Panc1 (cell line): ENCODE measurements around the gene MS4A15. TPM values are rescaled to one million over a fixed set of nuclear protein-coding genes. Genes with fewer than 3 reads are reported as not detected.

Experiments used
- ATAC-seq: fragments of 200-7000 bp; cut with Tn5 transposase; 2 replicates; pipeline ENCODE4 v1.9.1; 2020; ENCODE audit warnings: mild to moderate bottlenecking, moderate library complexity
- BruUV-seq: library from RNA; stranded (reverse); fragments of 400-500 nt; replicated peaks from 2 replicates; lab custom pipeline; 2021; lab: Mats Ljungman, UMichigan
- CTCF ChIA-PET: fragments of 300-600 bp; sonication (Branson Sonifier 250); formaldehyde crosslinking; loops from one replicate; lab custom pipeline; 2022; ENCODE audit warnings: antibody characterized with exemption; lab: Charles Lee
- POLR2A ChIA-PET: fragments of 300-600 bp; sonication (Branson Sonifier 250); formaldehyde crosslinking; loops from one replicate; lab custom pipeline; 2022; ENCODE audit warnings: antibody characterized with exemption; lab: Charles Lee
- DNase-seq: peaks from one replicate; pipeline ENCODE4 v3.0.0-alpha.2; 2010; ENCODE audit warnings: low read depth, low spot score
- H3K27ac ChIP-seq: 2 replicates; pipeline ENCODE4 v1.5.1; 2011; ENCODE audit warnings: mild to moderate bottlenecking, low read length, inconsistent platforms
- H3K27me3 ChIP-seq: fragments of 200-500 bp; sonication (Bioruptor generic); 2 replicates; pipeline ENCODE4 v1.6.0; 2014; ENCODE audit warnings: low read length, inconsistent platforms; ENCODE audit not compliant: control insufficient read depth, insufficient read depth
- H3K36me3 ChIP-seq: fragments of 200-500 bp; sonication (Bioruptor generic); 2 replicates; pipeline ENCODE4 v1.5.1; 2014; ENCODE audit warnings: inconsistent platforms, mild to moderate bottlenecking, low read length, moderate library complexity; ENCODE audit not compliant: control insufficient read depth, insufficient read depth
- H3K4me1 ChIP-seq: 2 replicates; pipeline ENCODE4 v1.5.1; 2011; ENCODE audit warnings: inconsistent platforms, mild to moderate bottlenecking, low read length, moderate library complexity; ENCODE audit not compliant: control insufficient read depth, insufficient read depth
- H3K4me3 ChIP-seq, 2 experiments: 2 replicates each; pipeline ENCODE4 v1.5.1; 2011 to 2012; ENCODE audit warnings: low read depth in 2 of 2, low read length in 2 of 2, mild to moderate bottlenecking in 2 of 2, inconsistent platforms in 1 of 2, moderate library complexity in 1 of 2
- H3K9me3 ChIP-seq: fragments of 200-500 bp; sonication (Bioruptor generic); 2 replicates; pipeline ENCODE4 v1.5.1; 2014; ENCODE audit warnings: low read depth, mild to moderate bottlenecking, inconsistent platforms, low read length, moderate library complexity; ENCODE audit not compliant: control insufficient read depth, insufficient read depth
- POLR2AphosphoS5 ChIP-seq: IDR thresholded peaks from 2 replicates; pipeline ENCODE4 v1.6.1; 2012; ENCODE audit warnings: mild to moderate bottlenecking, low read depth, low read length, moderate library complexity
- SIN3A ChIP-seq: IDR thresholded peaks from 2 replicates; pipeline ENCODE4 v1.6.1; 2012; ENCODE audit warnings: low read depth, mild to moderate bottlenecking, low read length, moderate library complexity, borderline replicate concordance; ENCODE audit not compliant: insufficient read depth
- TCF7L2 ChIP-seq: IDR thresholded peaks from 2 replicates; pipeline ENCODE4 v1.6.1; 2011; ENCODE audit warnings: mild to moderate bottlenecking, low read depth, low read length, inconsistent platforms
- in situ Hi-C: cut with HindIII; loops from 2 replicates; pipeline ENCODE4 v1.10.0; 2016; ENCODE audit warnings: low sequenced_read_pairs, low pct_unique_long_range_greater_than_20kb
- intact Hi-C: fragments of 100-400 bp; cut with micrococcal nuclease; formaldehyde crosslinking; loops from one replicate; pipeline ENCODE4 v1.10.0; 2022; ENCODE audit not compliant: unreplicated experiment
- total RNA-seq: library from RNA; stranded (reverse); gene quantifications from one replicate; pipeline ENCODE4 v1.2.1, GENCODE V29; 2021; ENCODE audit not compliant: unreplicated experiment
- TF ChIP-seq, protein P1 (sequence below): fragments of 450-650 bp; IDR thresholded peaks from 2 replicates; pipeline ENCODE4 v1.5.1; 2017; ENCODE audit warnings: mild to moderate bottlenecking
- TF ChIP-seq, protein P2 (sequence below), 2 experiments: IDR thresholded peaks; 2 replicates each; pipeline ENCODE4 v1.6.1; 2011 to 2012; ENCODE audit warnings: low read depth in 2 of 2, control low read depth in 1 of 2, low read length in 1 of 2, mild to moderate bottlenecking in 1 of 2, moderate library complexity in 1 of 2; ENCODE audit not compliant: insufficient read depth in 1 of 2

The MS4A15 gene
- total RNA-seq, 1 experiment from 2014 or later, result not detected

DNA sequence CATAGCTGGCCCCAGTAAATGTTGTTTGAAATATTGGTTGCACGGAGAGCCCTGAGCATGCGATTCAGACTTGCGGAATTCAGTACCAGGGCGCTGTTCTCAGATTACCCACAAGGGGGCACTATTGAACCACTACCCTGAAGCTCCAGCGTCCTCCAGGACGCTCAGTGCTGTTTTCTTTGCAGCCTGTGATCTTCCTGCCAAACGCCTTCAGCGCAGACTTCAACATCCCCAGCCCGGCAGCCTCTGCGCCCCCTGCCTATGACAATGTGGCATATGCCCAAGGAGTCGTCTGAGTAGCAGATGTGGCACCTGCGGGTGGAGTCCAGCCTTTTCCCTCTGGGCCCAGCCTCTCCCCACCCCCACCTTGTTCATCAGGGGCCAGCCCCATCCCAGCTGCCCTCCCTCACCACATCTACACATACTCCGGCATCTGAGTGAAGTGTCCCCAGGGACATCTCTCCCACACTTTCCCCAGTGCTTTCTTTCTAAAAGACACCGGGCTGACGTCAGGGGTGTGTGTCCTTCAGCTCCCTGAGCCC is 18.8 kb downstream of the MS4A15 start:
- H3K9me3 ChIP-seq, result no peaks in the 10 kb centered on the region
- in situ Hi-C loops (no loop called here), intact Hi-C loops (loop anchor here (5.0 kb wide), 2 partner anchors 47 to 112 kb away; no protein-coding TSS in a partner anchor)
- DNase-seq (peak; percentile 80), ATAC-seq (peak; percentile 91)
- no peaks in the 10 kb centered on the region for H3K27me3 ChIP-seq
- no peaks in the 10 kb centered on the region for H3K36me3 ChIP-seq
- no peak overlapping the region for H3K4me3 ChIP-seq
- ChIA-PET CTCF (interaction anchor here (0.6 to 2.3 kb wide), 4 partner anchors 112 to 259 kb away, joined by 3 to 20 read pairs (median 5); no protein-coding TSS in a partner anchor), POLR2A (no interaction called here)
- no peaks in the 10 kb centered on the region for H3K4me1 ChIP-seq
- TF ChIP-seq, protein P1, sequence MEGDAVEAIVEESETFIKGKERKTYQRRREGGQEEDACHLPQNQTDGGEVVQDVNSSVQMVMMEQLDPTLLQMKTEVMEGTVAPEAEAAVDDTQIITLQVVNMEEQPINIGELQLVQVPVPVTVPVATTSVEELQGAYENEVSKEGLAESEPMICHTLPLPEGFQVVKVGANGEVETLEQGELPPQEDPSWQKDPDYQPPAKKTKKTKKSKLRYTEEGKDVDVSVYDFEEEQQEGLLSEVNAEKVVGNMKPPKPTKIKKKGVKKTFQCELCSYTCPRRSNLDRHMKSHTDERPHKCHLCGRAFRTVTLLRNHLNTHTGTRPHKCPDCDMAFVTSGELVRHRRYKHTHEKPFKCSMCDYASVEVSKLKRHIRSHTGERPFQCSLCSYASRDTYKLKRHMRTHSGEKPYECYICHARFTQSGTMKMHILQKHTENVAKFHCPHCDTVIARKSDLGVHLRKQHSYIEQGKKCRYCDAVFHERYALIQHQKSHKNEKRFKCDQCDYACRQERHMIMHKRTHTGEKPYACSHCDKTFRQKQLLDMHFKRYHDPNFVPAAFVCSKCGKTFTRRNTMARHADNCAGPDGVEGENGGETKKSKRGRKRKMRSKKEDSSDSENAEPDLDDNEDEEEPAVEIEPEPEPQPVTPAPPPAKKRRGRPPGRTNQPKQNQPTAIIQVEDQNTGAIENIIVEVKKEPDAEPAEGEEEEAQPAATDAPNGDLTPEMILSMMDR, result peak; percentile 96
- TF ChIP-seq, protein P2, sequence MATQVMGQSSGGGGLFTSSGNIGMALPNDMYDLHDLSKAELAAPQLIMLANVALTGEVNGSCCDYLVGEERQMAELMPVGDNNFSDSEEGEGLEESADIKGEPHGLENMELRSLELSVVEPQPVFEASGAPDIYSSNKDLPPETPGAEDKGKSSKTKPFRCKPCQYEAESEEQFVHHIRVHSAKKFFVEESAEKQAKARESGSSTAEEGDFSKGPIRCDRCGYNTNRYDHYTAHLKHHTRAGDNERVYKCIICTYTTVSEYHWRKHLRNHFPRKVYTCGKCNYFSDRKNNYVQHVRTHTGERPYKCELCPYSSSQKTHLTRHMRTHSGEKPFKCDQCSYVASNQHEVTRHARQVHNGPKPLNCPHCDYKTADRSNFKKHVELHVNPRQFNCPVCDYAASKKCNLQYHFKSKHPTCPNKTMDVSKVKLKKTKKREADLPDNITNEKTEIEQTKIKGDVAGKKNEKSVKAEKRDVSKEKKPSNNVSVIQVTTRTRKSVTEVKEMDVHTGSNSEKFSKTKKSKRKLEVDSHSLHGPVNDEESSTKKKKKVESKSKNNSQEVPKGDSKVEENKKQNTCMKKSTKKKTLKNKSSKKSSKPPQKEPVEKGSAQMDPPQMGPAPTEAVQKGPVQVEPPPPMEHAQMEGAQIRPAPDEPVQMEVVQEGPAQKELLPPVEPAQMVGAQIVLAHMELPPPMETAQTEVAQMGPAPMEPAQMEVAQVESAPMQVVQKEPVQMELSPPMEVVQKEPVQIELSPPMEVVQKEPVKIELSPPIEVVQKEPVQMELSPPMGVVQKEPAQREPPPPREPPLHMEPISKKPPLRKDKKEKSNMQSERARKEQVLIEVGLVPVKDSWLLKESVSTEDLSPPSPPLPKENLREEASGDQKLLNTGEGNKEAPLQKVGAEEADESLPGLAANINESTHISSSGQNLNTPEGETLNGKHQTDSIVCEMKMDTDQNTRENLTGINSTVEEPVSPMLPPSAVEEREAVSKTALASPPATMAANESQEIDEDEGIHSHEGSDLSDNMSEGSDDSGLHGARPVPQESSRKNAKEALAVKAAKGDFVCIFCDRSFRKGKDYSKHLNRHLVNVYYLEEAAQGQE (IDR thresholded peaks at IDR 0.05; ENCODE audit: insufficient read depth in 1 of 2, low read depth in 2 of 2, low read length in 1 of 2), result no peak
- no peak for TF ChIP-seq SIN3A
- TF ChIP-seq POLR2AphosphoS5, result no peak
- peak; percentile 46; the same call in 1 of the 2 replicates for TF ChIP-seq TCF7L2
- H3K27ac ChIP-seq, result no peak overlapping the region
- BruUV-seq, result no TSS peak

DNA sequence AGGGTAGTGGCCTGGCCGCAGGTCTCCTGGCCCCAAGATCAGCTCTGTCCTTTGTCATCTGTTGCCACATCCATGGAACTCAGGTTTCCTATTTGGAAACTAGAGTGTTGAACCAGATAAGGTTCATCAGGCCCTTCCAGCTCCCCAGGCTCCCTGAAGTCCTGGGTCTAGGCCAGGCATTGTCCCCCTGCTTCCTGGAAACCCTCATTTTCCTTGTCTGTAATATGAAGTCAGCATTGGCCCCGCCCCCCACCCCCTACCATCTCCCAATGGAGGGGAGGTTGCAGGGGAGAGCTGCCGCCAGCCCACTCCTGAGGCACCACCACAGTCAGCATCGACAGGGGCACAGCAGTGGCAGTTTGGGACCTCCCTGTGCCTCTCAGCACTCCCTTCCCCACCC is 19.5 kb downstream of the MS4A15 start:
- intact Hi-C loops, result loop anchor here (5.0 kb wide), 2 partner anchors 46 to 111 kb away; no protein-coding TSS in a partner anchor
- Histone ChIP-seq H3K36me3 (no peaks in the 10 kb centered on the region), H3K9me3 (no peaks in the 10 kb centered on the region), H3K27ac (no peak overlapping the region), H3K4me3 (no peak overlapping the region), H3K4me1 (no peaks in the 10 kb centered on the region), H3K27me3 (no peaks in the 10 kb centered on the region)
- no peak for DNase-seq
- ChIA-PET POLR2A (no interaction called here), CTCF (interaction anchor here (2.3 kb wide), 1 partner anchor 112 kb away, joined by 20 read pairs; no protein-coding TSS in a partner anchor)
- in situ Hi-C loops, result no loop called here
- no TSS peak for BruUV-seq
- TF ChIP-seq, protein P2 (IDR thresholded peaks at IDR 0.05; ENCODE audit: insufficient read depth in 1 of 2, low read depth in 2 of 2, low read length in 1 of 2), result no peak
- TF ChIP-seq POLR2AphosphoS5, result no peak
- TF ChIP-seq, protein P1, result no peak
- TF ChIP-seq TCF7L2, result no peak
- no peak for TF ChIP-seq SIN3A
- no peak for ATAC-seq
